Neural progenitor cell (in vitro differentiated cells): ENCODE measurements around the gene ITGA2. TPM values are rescaled to one million over a fixed set of nuclear protein-coding genes. Genes with fewer than 3 reads are reported as not detected.

ENCODE experiments used
- DNase-seq: peaks from one replicate; pipeline ENCODE4 v3.0.0-alpha.2; 2016; ENCODE audit warnings: low spot score
- H2AFZ ChIP-seq: fragments of 200-600 bp; sonication (generic); replicated peaks from 2 replicates; pipeline ENCODE4 v1.6.1; 2016; ENCODE audit warnings: antibody characterized with exemption
- H3F3A ChIP-seq: fragments of 200-600 bp; sonication (generic); 2 replicates; pipeline ENCODE4 v1.6.1; 2016; ENCODE audit warnings: antibody characterized with exemption, low read depth
- H3K27ac ChIP-seq: fragments of 200-600 bp; sonication (generic); 2 replicates; pipeline ENCODE4 v1.5.1; 2016; ENCODE audit warnings: mild to moderate bottlenecking
- H3K27me3 ChIP-seq: fragments of 200-600 bp; sonication (generic); 2 replicates; pipeline ENCODE4 v1.6.1; 2016; ENCODE audit warnings: mild to moderate bottlenecking, moderate library complexity
- H3K36me3 ChIP-seq: fragments of 200-600 bp; sonication (generic); 2 replicates; pipeline ENCODE4 v1.5.1; 2016
- H3K4me1 ChIP-seq: fragments of 200-600 bp; sonication (generic); 2 replicates; pipeline ENCODE4 v1.6.1; 2016; ENCODE audit warnings: mixed run types
- H3K4me2 ChIP-seq: fragments of 200-600 bp; sonication (generic); 2 replicates; pipeline ENCODE4 v1.6.1; 2016
- H3K4me3 ChIP-seq: fragments of 200-600 bp; sonication (generic); 2 replicates; pipeline ENCODE4 v1.5.1; 2016
- H3K79me2 ChIP-seq: fragments of 200-600 bp; sonication (generic); 2 replicates; pipeline ENCODE4 v1.6.1; 2016; ENCODE audit warnings: low read depth
- H3K9ac ChIP-seq: fragments of 200-600 bp; sonication (generic); 2 replicates; pipeline ENCODE4 v1.6.1; 2016
- H3K9me3 ChIP-seq: fragments of 200-600 bp; sonication (generic); 2 replicates; pipeline ENCODE4 v1.5.1; 2016; ENCODE audit warnings: low read depth
- H4K20me1 ChIP-seq: fragments of 200-600 bp; sonication (generic); 2 replicates; pipeline ENCODE4 v1.6.1; 2016; ENCODE audit warnings: low read depth
- H3K27ac Mint-ChIP-seq: 3 replicates; pipeline ENCODE4 v1.8.0; 2021; ENCODE audit warnings: mixed read lengths
- H3K27me3 Mint-ChIP-seq: 2 replicates; pipeline ENCODE4 v1.8.0; 2022; ENCODE audit warnings: low read depth, mild to moderate bottlenecking, inconsistent platforms, moderate library complexity, mixed read lengths; ENCODE audit not compliant: insufficient read depth
- H3K36me3 Mint-ChIP-seq: 3 replicates; pipeline ENCODE4 v1.8.0; 2021; ENCODE audit warnings: mixed read lengths
- H3K4me1 Mint-ChIP-seq: 3 replicates; pipeline ENCODE4 v1.8.0; 2021; ENCODE audit warnings: mixed read lengths
- H3K4me3 Mint-ChIP-seq: 3 replicates; pipeline ENCODE4 v1.8.0; 2021; ENCODE audit warnings: mild to moderate bottlenecking, moderate library complexity, mixed read lengths
- H3K9me3 Mint-ChIP-seq: 3 replicates; pipeline ENCODE4 v1.8.0; 2020; ENCODE audit warnings: mixed read lengths
- EZH2 ChIP-seq: fragments of 200-600 bp; sonication (generic); IDR thresholded peaks from 2 replicates; pipeline ENCODE4 v1.6.1; 2017; ENCODE audit warnings: antibody characterized with exemption, mild to moderate bottlenecking, moderate library complexity
- EZH2phosphoT487 ChIP-seq: fragments of 200-600 bp; sonication (generic); IDR thresholded peaks from 2 replicates; pipeline ENCODE4 v1.6.1; 2017; ENCODE audit warnings: antibody characterized with exemption
- total RNA-seq: library from RNA; depleted of rRNA; stranded (reverse); fragments of >200 nt; gene quantifications from 2 replicates; pipeline ENCODE4 v1.2.3, GENCODE V29; 2015; ENCODE audit warnings: low replicate concordance
- TF ChIP-seq, protein P1 (sequence below): fragments of 200-600 bp; sonication (generic); IDR thresholded peaks from 2 replicates; pipeline ENCODE4 v1.5.1; 2017; ENCODE audit warnings: antibody characterized with exemption, mild to moderate bottlenecking

Gene ITGA2
- total RNA-seq, 1 donor from 2014 or later = 2.6 TPM

GRCh38 chr5:52993367-52993766 is 4.2 kb downstream of the ITGA2 start:
- peaks cover 3% of the 10 kb centered on the region for H3K36me3 Mint-ChIP-seq
- Histone ChIP-seq H3K36me3 (no peaks in the 10 kb centered on the region), H2AFZ (no peak overlapping the region), H3K4me3 (no peak overlapping the region), H3K9me3 (no peaks in the 10 kb centered on the region), H3K27ac (no peak overlapping the region), H3K79me2 (no peaks in the 10 kb centered on the region), H3K9ac (no peak overlapping the region), H3K4me2 (no peak overlapping the region), H3K27me3 (peaks cover 30% of the 10 kb centered on the region), H3F3A (peaks cover 4% of the 10 kb centered on the region), H4K20me1 (no peaks in the 10 kb centered on the region), H3K4me1 (peaks cover 14% of the 10 kb centered on the region)
- H3K4me1 Mint-ChIP-seq = peaks cover 15% of the 10 kb centered on the region
- no peak for DNase-seq
- no peaks in the 10 kb centered on the region for H3K9me3 Mint-ChIP-seq
- no peaks in the 10 kb centered on the region for H3K27me3 Mint-ChIP-seq
- TF ChIP-seq EZH2phosphoT487 (no peak), EZH2 (no peak)
- TF ChIP-seq, protein P1, sequence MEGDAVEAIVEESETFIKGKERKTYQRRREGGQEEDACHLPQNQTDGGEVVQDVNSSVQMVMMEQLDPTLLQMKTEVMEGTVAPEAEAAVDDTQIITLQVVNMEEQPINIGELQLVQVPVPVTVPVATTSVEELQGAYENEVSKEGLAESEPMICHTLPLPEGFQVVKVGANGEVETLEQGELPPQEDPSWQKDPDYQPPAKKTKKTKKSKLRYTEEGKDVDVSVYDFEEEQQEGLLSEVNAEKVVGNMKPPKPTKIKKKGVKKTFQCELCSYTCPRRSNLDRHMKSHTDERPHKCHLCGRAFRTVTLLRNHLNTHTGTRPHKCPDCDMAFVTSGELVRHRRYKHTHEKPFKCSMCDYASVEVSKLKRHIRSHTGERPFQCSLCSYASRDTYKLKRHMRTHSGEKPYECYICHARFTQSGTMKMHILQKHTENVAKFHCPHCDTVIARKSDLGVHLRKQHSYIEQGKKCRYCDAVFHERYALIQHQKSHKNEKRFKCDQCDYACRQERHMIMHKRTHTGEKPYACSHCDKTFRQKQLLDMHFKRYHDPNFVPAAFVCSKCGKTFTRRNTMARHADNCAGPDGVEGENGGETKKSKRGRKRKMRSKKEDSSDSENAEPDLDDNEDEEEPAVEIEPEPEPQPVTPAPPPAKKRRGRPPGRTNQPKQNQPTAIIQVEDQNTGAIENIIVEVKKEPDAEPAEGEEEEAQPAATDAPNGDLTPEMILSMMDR = no peak
- no peak overlapping the region for H3K27ac Mint-ChIP-seq
- no peak overlapping the region for H3K4me3 Mint-ChIP-seq

DNA sequence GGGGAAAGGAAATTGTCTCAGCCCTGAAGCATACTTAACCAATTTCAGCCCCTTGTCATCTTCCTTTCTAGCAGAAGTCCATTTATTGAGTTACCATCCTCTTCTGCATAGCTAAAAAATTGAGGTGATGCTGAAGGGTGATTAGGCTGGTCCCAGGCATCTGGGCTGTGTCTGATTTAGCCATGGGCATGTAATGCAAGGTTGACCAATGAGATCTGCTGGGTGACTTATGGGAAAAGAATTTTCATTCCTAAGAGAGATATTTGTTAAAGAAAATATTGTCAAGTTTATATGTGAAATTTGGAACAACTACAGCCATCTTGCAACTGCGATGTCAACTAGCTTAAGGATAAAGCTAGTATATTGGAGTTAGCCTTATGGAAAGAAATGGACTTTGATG is 5.1 kb downstream of the ITGA2 start:
- H3K4me3 Mint-ChIP-seq = no peak overlapping the region
- Histone ChIP-seq H3K4me2 (no peak overlapping the region), H3K9me3 (no peaks in the 10 kb centered on the region), H4K20me1 (no peaks in the 10 kb centered on the region), H3K27me3 (peaks cover 21% of the 10 kb centered on the region), H2AFZ (no peak overlapping the region), H3K36me3 (no peaks in the 10 kb centered on the region), H3K4me3 (no peak overlapping the region), H3F3A (no peaks in the 10 kb centered on the region), H3K27ac (no peak overlapping the region), H3K9ac (no peak overlapping the region), H3K79me2 (no peaks in the 10 kb centered on the region), H3K4me1 (peaks cover 14% of the 10 kb centered on the region)
- peaks cover 16% of the 10 kb centered on the region for H3K4me1 Mint-ChIP-seq
- H3K36me3 Mint-ChIP-seq = peaks cover 3% of the 10 kb centered on the region
- peaks cover 2% of the 10 kb centered on the region for H3K27me3 Mint-ChIP-seq
- H3K9me3 Mint-ChIP-seq = no peaks in the 10 kb centered on the region
- no peak overlapping the region for H3K27ac Mint-ChIP-seq
- no peak for TF ChIP-seq EZH2
- no peak for DNase-seq

- DNase-seq = no peak
- no peaks in the 10 kb centered on the region for H3K9me3 Mint-ChIP-seq
- Histone ChIP-seq H3K4me1 (peaks cover 12% of the 10 kb centered on the region), H3K79me2 (no peaks in the 10 kb centered on the region), H3K27me3 (peaks cover 12% of the 10 kb centered on the region), H3K4me3 (no peak overlapping the region), H3F3A (no peaks in the 10 kb centered on the region), H2AFZ (no peak overlapping the region), H4K20me1 (no peaks in the 10 kb centered on the region), H3K9me3 (no peaks in the 10 kb centered on the region), H3K9ac (no peak overlapping the region), H3K4me2 (no peak overlapping the region), H3K27ac (no peak overlapping the region), H3K36me3 (no peaks in the 10 kb centered on the region)
- TF ChIP-seq EZH2 = no peak
- TF ChIP-seq, protein P1 = no peak
- TF ChIP-seq EZH2phosphoT487 = no peak
- H3K27ac Mint-ChIP-seq = no peak overlapping the region
- peaks cover 3% of the 10 kb centered on the region for H3K36me3 Mint-ChIP-seq
- H3K4me3 Mint-ChIP-seq = no peak overlapping the region
- peaks cover 2% of the 10 kb centered on the region for H3K27me3 Mint-ChIP-seq
- peaks cover 15% of the 10 kb centered on the region for H3K4me1 Mint-ChIP-seq
Observed at GRCh38 chr5:52995095-52995494, 5.9 kb downstream of the ITGA2 start.

DNA sequence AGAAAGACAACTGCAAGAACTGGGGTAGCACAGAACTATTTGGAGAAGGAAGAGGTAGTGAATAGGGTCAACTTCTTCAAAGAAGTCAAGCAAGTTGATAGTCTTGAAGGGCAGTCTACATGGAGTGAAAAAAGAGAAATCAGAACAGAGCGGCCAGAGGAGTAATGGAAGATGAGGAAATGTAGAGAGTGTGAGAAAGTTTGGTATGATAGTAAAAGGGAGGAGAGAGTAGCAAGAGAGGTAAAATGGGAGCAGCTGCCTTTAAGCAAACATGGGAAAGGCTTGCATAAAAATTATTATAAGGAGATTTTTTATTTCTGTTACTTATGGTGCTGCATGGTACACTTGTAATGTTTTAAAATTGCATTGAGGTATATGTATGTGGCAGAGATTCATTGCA is 6.8 kb downstream of the ITGA2 start:
- H3F3A ChIP-seq = no peaks in the 10 kb centered on the region
- H3K79me2 ChIP-seq = no peaks in the 10 kb centered on the region

More for the DNA sequence above, 6.8 kb downstream of the ITGA2 start:
- H3K27ac Mint-ChIP-seq = no peak overlapping the region
- peaks cover 8% of the 10 kb centered on the region for H3K4me1 Mint-ChIP-seq
- DNase-seq = no peak
- H2AFZ ChIP-seq = no peak overlapping the region
- H3K36me3 ChIP-seq = no peaks in the 10 kb centered on the region
- H4K20me1 ChIP-seq = no peaks in the 10 kb centered on the region
- H3K4me3 ChIP-seq = no peak overlapping the region
- TF ChIP-seq, protein P1 = no peak
- no peak for TF ChIP-seq EZH2
- TF ChIP-seq EZH2phosphoT487 = no peak
- peaks cover 4% of the 10 kb centered on the region for H3K27me3 ChIP-seq
- H3K9me3 Mint-ChIP-seq = no peaks in the 10 kb centered on the region
- peaks cover 2% of the 10 kb centered on the region for H3K27me3 Mint-ChIP-seq
- H3K4me2 ChIP-seq = no peak overlapping the region
- no peak overlapping the region for H3K27ac ChIP-seq
- H3K9me3 ChIP-seq = no peaks in the 10 kb centered on the region
- no peak overlapping the region for H3K9ac ChIP-seq
- peaks cover 8% of the 10 kb centered on the region for H3K4me1 ChIP-seq
- no peak overlapping the region for H3K4me3 Mint-ChIP-seq
- peaks cover 3% of the 10 kb centered on the region for H3K36me3 Mint-ChIP-seq
